Measurements from ENCODE around the gene PTOV1.

The PTOV1 gene

DNA sequence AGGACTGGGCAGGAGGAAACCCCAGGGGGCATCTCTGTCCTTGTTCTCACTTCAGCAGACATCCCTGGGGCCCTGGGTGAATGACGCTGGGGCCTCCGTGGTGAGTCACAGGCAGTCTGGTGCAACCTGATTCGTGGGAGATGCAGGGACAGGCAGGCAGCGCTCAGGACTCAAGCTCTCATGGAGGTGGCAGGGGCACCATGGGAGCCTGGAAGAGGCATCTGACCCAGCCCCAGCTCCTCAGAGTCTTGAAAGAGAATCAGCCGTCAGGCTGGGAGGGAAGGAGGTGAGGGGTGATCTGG, 14.0 kb upstream of the PTOV1 start:
- TF ChIP-seq YY1 (IDR thresholded peaks at IDR 0.05; ENCODE audit: insufficient read depth, insufficient read length): no peak
- no peak for TF ChIP-seq SUZ12 (IDR thresholded peaks at IDR 0.05; ENCODE audit: extremely low read depth, insufficient read depth, insufficient read length)
- TF ChIP-seq ZNF274 (IDR thresholded peaks at IDR 0.05; ENCODE audit: low read depth, low read length): no peak
- H3K4me1 ChIP-seq (ENCODE audit: insufficient read depth, insufficient read length): peaks cover 4% of the 10 kb centered on the region
- H3K9ac ChIP-seq (ENCODE audit: insufficient read length, low read depth): no peak overlapping the region
- H3K27me3 ChIP-seq (ENCODE audit: insufficient read depth, insufficient read length): no peaks in the 10 kb centered on the region
- peaks cover 85% of the 10 kb centered on the region for H3K36me3 ChIP-seq (ENCODE audit: insufficient read depth, insufficient read length, low read length)
- H3K9me3 ChIP-seq (ENCODE audit: insufficient read depth, low read length): no peaks in the 10 kb centered on the region
- no peak overlapping the region for H3K4me3 ChIP-seq (ENCODE audit: insufficient read length, low read depth)
- no peak for DNase-seq (ENCODE audit: low read depth, low spot score)

DNA sequence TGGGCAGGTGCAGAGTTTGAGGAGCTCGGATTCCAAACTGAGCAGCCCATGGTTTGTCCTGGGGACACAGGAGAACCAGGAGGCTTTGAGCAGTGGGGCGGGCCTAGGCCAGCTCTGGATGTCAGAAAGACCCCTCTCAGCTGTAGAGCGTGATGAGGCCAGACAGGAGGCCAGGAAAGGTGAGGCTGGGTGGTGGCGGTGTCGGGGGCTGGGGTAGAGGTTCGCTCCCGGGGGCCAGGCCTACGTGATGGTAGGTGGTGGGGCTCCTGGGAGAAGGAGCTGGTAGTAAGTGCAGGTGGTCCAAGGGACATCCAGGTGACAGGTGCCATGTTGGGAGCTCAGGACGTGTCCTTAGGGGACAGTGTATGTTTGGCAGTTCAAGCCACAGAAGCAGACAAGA, 13.5 kb upstream of the PTOV1 start:
- Histone ChIP-seq H3K36me3 (ENCODE audit: insufficient read depth, insufficient read length, low read length) (peaks cover 83% of the 10 kb centered on the region), H3K4me3 (ENCODE audit: insufficient read length, low read depth) (no peak overlapping the region), H3K9me3 (ENCODE audit: insufficient read depth, low read length) (no peaks in the 10 kb centered on the region), H3K9ac (ENCODE audit: insufficient read length, low read depth) (no peak overlapping the region), H3K4me1 (ENCODE audit: insufficient read depth, insufficient read length) (peaks cover 4% of the 10 kb centered on the region), H3K27me3 (ENCODE audit: insufficient read depth, insufficient read length) (no peaks in the 10 kb centered on the region)
- TF ChIP-seq YY1 (IDR thresholded peaks at IDR 0.05; ENCODE audit: insufficient read depth, insufficient read length): no peak
- DNase-seq (ENCODE audit: low read depth, low spot score): no peak

DNA sequence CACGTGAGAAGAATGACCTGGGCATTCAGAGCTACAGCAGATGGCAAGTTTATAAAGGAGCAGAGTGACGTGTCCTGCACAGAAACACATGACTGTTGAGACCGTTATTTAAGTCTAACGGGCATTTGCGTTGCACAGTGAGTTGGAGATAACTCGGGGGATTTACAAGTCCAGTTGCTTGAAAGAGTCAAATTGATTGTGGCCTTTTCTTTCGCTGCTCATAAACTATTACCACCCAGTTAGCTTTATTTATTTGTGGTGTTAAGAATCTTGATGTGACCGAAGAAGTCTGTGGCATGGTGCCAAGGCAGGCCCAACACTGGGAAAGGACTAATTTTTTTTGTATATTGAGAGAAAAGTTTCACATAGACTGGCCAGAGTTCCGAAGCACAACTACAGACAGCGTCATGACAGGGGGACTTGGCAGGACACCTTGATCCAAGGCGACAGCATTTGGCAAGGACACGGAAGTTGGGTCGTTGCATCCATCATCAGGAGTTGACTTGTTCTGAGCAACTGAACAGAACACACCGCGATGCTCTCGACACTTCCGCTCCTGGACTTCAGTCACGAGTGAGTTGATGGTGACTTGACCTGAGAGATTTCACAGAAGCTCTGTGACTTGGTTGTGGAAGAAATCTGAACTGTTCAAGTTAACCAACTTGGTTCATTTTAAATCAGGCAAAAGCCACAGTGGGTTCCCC, 11.9 kb upstream of the PTOV1 start:
- DNase-seq (ENCODE audit: low read depth, low spot score): no peak
- TF ChIP-seq YY1 (IDR thresholded peaks at IDR 0.05; ENCODE audit: insufficient read depth, insufficient read length) (no peak), SUZ12 (IDR thresholded peaks at IDR 0.05; ENCODE audit: extremely low read depth, insufficient read depth, insufficient read length) (no peak), ZNF274 (IDR thresholded peaks at IDR 0.05; ENCODE audit: low read depth, low read length) (no peak)
- H3K4me1 ChIP-seq (ENCODE audit: insufficient read depth, insufficient read length): peaks cover 4% of the 10 kb centered on the region
- peaks cover 68% of the 10 kb centered on the region for H3K36me3 ChIP-seq (ENCODE audit: insufficient read depth, insufficient read length, low read length)
- H3K4me3 ChIP-seq (ENCODE audit: insufficient read length, low read depth): no peak overlapping the region
- no peak overlapping the region for H3K9ac ChIP-seq (ENCODE audit: insufficient read length, low read depth)
- H3K27me3 ChIP-seq (ENCODE audit: insufficient read depth, insufficient read length): no peaks in the 10 kb centered on the region
- no peaks in the 10 kb centered on the region for H3K9me3 ChIP-seq (ENCODE audit: insufficient read depth, low read length)

DNA sequence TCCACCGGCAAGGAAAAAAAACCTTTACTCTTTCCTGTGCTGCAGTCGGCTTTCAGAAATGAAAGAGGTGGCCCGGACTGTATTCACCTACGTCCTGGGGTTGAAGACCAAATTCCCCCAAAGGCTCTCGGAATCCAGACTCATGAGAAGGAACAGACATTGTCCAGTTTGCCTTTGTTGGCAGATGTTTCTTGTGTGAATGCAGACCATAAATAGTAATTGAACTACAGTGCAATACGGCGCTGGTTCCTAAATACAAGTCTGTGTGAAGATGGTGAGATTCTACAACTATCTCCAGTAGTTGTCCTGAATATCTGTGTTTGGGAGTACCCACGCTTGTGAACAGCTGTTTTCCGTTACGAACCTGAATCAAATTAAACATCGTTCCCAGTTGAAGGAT, 11.2 kb upstream of the PTOV1 start:
- no peak for TF ChIP-seq YY1 (IDR thresholded peaks at IDR 0.05; ENCODE audit: insufficient read depth, insufficient read length)
- TF ChIP-seq SUZ12 (IDR thresholded peaks at IDR 0.05; ENCODE audit: extremely low read depth, insufficient read depth, insufficient read length): no peak
- DNase-seq (ENCODE audit: low read depth, low spot score): no peak
- Histone ChIP-seq H3K9ac (ENCODE audit: insufficient read length, low read depth) (no peak overlapping the region), H3K36me3 (ENCODE audit: insufficient read depth, insufficient read length, low read length) (peaks cover 62% of the 10 kb centered on the region), H3K27me3 (ENCODE audit: insufficient read depth, insufficient read length) (no peaks in the 10 kb centered on the region), H3K4me1 (ENCODE audit: insufficient read depth, insufficient read length) (peaks cover 4% of the 10 kb centered on the region), H3K9me3 (ENCODE audit: insufficient read depth, low read length) (no peaks in the 10 kb centered on the region), H3K4me3 (ENCODE audit: insufficient read length, low read depth) (no peak overlapping the region)

DNA sequence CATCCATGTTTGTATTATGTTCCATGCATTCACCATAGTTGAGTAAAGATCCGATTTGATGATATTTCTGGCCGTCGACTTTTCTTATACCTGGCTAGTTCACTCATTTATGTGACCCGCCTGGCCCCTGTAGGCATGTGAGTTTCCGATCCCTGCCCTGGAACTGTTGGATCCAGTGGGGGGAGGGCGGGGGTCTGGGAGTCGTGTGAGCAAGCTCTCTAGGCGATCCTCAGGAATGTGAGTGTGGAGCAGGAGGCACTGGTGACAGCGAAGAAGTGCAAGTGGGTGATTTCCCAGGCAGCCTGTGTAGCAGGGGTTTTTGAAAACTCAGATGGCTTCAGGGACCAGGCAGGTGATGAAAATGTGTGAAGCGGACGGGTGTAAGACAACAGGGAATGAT, 10.6 kb upstream of the PTOV1 start:
- no peak for DNase-seq (ENCODE audit: low read depth, low spot score)
- Histone ChIP-seq H3K4me3 (ENCODE audit: insufficient read length, low read depth) (no peak overlapping the region), H3K27me3 (ENCODE audit: insufficient read depth, insufficient read length) (no peaks in the 10 kb centered on the region), H3K4me1 (ENCODE audit: insufficient read depth, insufficient read length) (peaks cover 4% of the 10 kb centered on the region), H3K36me3 (ENCODE audit: insufficient read depth, insufficient read length, low read length) (peaks cover 56% of the 10 kb centered on the region), H3K9ac (ENCODE audit: insufficient read length, low read depth) (no peak overlapping the region), H3K9me3 (ENCODE audit: insufficient read depth, low read length) (no peaks in the 10 kb centered on the region)
- no peak for TF ChIP-seq ZNF274 (IDR thresholded peaks at IDR 0.05; ENCODE audit: low read depth, low read length)
- TF ChIP-seq SUZ12 (IDR thresholded peaks at IDR 0.05; ENCODE audit: extremely low read depth, insufficient read depth, insufficient read length): no peak
- TF ChIP-seq YY1 (IDR thresholded peaks at IDR 0.05; ENCODE audit: insufficient read depth, insufficient read length): no peak

DNA sequence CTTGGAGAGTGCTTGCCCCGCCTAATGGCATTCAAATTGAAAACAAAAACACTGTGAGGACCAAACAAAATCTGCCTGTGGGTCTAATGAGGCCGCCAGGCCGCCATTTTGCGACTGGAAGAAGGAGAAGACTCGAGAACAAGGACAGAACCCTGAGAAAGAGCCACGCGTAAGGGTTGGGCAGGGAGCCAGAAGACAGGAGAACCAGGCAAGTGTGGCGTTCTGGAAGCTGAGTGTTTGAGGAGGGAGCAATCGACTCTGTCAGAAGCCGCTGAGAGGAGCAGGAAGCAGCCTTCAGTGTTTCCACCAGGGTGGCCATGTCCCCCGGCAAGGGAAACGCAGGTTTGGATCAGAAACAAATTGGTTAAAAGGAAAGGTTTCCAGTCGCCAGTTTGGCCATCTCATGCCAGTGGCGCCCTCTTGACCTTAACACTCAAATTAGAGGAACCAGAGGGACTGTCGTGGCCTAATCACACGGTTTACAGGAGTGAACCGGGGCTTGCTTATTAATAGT, 10.2 kb upstream of the PTOV1 start:
- Histone ChIP-seq H3K9me3 (ENCODE audit: insufficient read depth, low read length) (no peaks in the 10 kb centered on the region), H3K4me3 (ENCODE audit: insufficient read length, low read depth) (no peak overlapping the region), H3K4me1 (ENCODE audit: insufficient read depth, insufficient read length) (peaks cover 4% of the 10 kb centered on the region), H3K36me3 (ENCODE audit: insufficient read depth, insufficient read length, low read length) (peaks cover 51% of the 10 kb centered on the region), H3K27me3 (ENCODE audit: insufficient read depth, insufficient read length) (no peaks in the 10 kb centered on the region), H3K9ac (ENCODE audit: insufficient read length, low read depth) (no peak overlapping the region)
- TF ChIP-seq SUZ12 (IDR thresholded peaks at IDR 0.05; ENCODE audit: extremely low read depth, insufficient read depth, insufficient read length) (no peak), ZNF274 (IDR thresholded peaks at IDR 0.05; ENCODE audit: low read depth, low read length) (no peak), YY1 (IDR thresholded peaks at IDR 0.05; ENCODE audit: insufficient read depth, insufficient read length) (no peak)
- DNase-seq (ENCODE audit: low read depth, low spot score): no peak

GRCh38 chr19:49843265-49843664, 7.7 kb upstream of the PTOV1 start:
- no peaks in the 10 kb centered on the region for H3K27me3 ChIP-seq (ENCODE audit: insufficient read depth, insufficient read length)
- H3K4me3 ChIP-seq (ENCODE audit: insufficient read length, low read depth): no peak overlapping the region
- H3K9ac ChIP-seq (ENCODE audit: insufficient read length, low read depth): no peak overlapping the region
- no peak for DNase-seq (ENCODE audit: low read depth, low spot score)
- H3K9me3 ChIP-seq (ENCODE audit: insufficient read depth, low read length): no peaks in the 10 kb centered on the region
- TF ChIP-seq SUZ12 (IDR thresholded peaks at IDR 0.05; ENCODE audit: extremely low read depth, insufficient read depth, insufficient read length) (no peak), ZNF274 (IDR thresholded peaks at IDR 0.05; ENCODE audit: low read depth, low read length) (no peak)
- no peaks in the 10 kb centered on the region for H3K4me1 ChIP-seq (ENCODE audit: insufficient read depth, insufficient read length)
- peaks cover 28% of the 10 kb centered on the region for H3K36me3 ChIP-seq (ENCODE audit: insufficient read depth, insufficient read length, low read length)

All from NT2/D1 (cell line).